SU-DHL-6 (cell line): ENCODE results near the gene PCDH18.

ENCODE experiments used
- H2AFZ ChIP-seq: fragments of 200-600 bp; sonication (generic); 2 replicates; pipeline ENCODE4 v1.6.1; 2014; ENCODE audit warnings: low read depth, mild to moderate bottlenecking, moderate library complexity, mixed read lengths, antibody characterized with exemption, low read length; ENCODE audit not compliant: severe bottlenecking
- H3F3A ChIP-seq: fragments of 200-600 bp; shearing (Covaris generic); 2 replicates; pipeline ENCODE4 v1.6.0; 2016; ENCODE audit warnings: antibody characterized with exemption, mild to moderate bottlenecking; ENCODE audit not compliant: insufficient read depth
- H3K27ac ChIP-seq: fragments of 200-600 bp; sonication (generic); 2 replicates; pipeline ENCODE4 v1.5.1; 2016; ENCODE audit warnings: low read depth, mild to moderate bottlenecking, low read length, moderate library complexity, mixed read lengths
- H3K27me3 ChIP-seq: fragments of 200-600 bp; sonication (generic), shearing (Covaris generic); 2 replicates; pipeline ENCODE4 v1.6.0; 2014; ENCODE audit warnings: mild to moderate bottlenecking, low read length
- H3K36me3 ChIP-seq: fragments of 200-600 bp; sonication (generic); 2 replicates; pipeline ENCODE4 v1.6.1; 2014; ENCODE audit warnings: mild to moderate bottlenecking, low read length, mixed read lengths
- H3K4me2 ChIP-seq: fragments of 300-600, 200-600 bp; shearing (Covaris generic), sonication (generic); 2 replicates; pipeline ENCODE4 v1.6.0; 2014; ENCODE audit warnings: low read length, low read depth, mild to moderate bottlenecking; ENCODE audit not compliant: poor library complexity, severe bottlenecking
- H3K4me3 ChIP-seq: fragments of 200-600 bp; sonication (generic); 2 replicates; pipeline ENCODE4 v1.5.1; 2014; ENCODE audit warnings: antibody characterized with exemption, low read length, mild to moderate bottlenecking, mixed read lengths; ENCODE audit not compliant: insufficient read depth, poor library complexity, severe bottlenecking
- H3K79me2 ChIP-seq: fragments of 200-600 bp; sonication (generic); 2 replicates; pipeline ENCODE4 v1.6.1; 2014; ENCODE audit warnings: mild to moderate bottlenecking, low read length, moderate library complexity; ENCODE audit not compliant: insufficient read depth
- H3K9ac ChIP-seq: fragments of 200-600 bp; sonication (generic); 2 replicates; pipeline ENCODE4 v1.7.0; 2014; ENCODE audit warnings: mild to moderate bottlenecking, low read length
- H3K9me2 ChIP-seq: fragments of 200-600 bp; sonication (generic); replicated peaks from 2 replicates; pipeline ENCODE4 v1.6.1; 2014; ENCODE audit warnings: low read length; ENCODE audit not compliant: insufficient read depth
- H3K9me3 ChIP-seq: fragments of 200-600 bp; sonication (generic); 2 replicates; pipeline ENCODE4 v1.6.1; 2014; ENCODE audit warnings: low read length, mixed read lengths; ENCODE audit not compliant: insufficient read depth
- H4K20me1 ChIP-seq: fragments of 200-600 bp; sonication (generic); 2 replicates; pipeline ENCODE4 v1.6.1; 2014; ENCODE audit warnings: low read depth, mild to moderate bottlenecking, antibody characterized with exemption, low read length, moderate library complexity, mixed read lengths
- CTCF ChIP-seq: fragments of 200-600 bp; sonication (generic); IDR thresholded peaks from one replicate; pipeline ENCODE4 v1.5.1; 2017; ENCODE audit warnings: antibody characterized with exemption, mild to moderate bottlenecking, low read length, moderate library complexity; ENCODE audit not compliant: insufficient read depth, poor library complexity, severe bottlenecking
- EZH2phosphoT487 ChIP-seq: fragments of 200-600 bp; sonication (generic), shearing (Covaris generic); conservative IDR thresholded peaks from 2 replicates; pipeline ENCODE4 v1.6.1; 2018; ENCODE audit warnings: mild to moderate bottlenecking, antibody characterized with exemption, low read length, moderate library complexity, mixed read lengths

Gene PCDH18

DNA sequence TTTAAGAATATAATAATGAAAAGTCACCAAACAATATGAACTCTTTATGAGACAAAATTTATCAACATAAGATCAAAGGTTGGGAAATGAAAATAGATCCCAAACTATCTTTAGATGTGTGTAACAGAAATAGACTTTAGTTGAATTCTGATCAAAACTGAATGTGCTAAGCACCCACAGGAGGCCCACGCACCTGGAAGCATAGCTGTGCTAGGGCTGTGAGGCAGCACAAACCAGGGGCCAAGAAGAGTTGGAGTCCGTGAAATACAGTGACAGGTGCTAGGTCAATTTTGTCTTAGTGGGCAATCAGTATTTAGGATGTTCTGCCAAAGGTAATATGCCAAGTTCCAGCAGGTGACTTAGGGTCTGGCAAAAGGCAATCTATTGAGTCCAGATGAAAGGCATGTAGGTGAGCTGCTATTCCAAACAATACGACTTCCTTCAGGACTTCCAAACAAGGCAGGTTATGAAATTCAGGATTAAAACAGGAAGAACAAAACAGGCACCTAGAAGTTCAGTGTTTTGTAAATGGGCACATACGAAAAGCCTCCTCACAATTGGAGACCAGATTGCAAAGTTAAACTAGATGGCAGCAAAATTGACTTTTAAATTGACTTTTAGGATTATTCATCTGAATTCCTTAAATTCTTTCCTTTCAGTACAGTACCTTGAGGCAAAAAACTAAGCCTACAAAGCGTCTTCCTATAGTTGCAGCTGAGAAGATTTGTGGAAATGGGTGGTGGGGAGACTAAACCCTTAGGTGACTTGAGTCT lies 4.7 kb upstream of the PCDH18 start:
- H3K4me3 ChIP-seq: no peak overlapping the region
- no peak overlapping the region for H2AFZ ChIP-seq
- H3K9me3 ChIP-seq: no peaks in the 10 kb centered on the region
- TF ChIP-seq CTCF (no peak), EZH2phosphoT487 (no peak)
- no peaks in the 10 kb centered on the region for H4K20me1 ChIP-seq
- no peak overlapping the region for H3K9ac ChIP-seq
- no peaks in the 10 kb centered on the region for H3F3A ChIP-seq
- H3K27me3 ChIP-seq: no peaks in the 10 kb centered on the region
- no peaks in the 10 kb centered on the region for H3K9me2 ChIP-seq
- no peaks in the 10 kb centered on the region for H3K36me3 ChIP-seq
- H3K79me2 ChIP-seq: no peaks in the 10 kb centered on the region
- no peak overlapping the region for H3K4me2 ChIP-seq
- no peak overlapping the region for H3K27ac ChIP-seq

DNA sequence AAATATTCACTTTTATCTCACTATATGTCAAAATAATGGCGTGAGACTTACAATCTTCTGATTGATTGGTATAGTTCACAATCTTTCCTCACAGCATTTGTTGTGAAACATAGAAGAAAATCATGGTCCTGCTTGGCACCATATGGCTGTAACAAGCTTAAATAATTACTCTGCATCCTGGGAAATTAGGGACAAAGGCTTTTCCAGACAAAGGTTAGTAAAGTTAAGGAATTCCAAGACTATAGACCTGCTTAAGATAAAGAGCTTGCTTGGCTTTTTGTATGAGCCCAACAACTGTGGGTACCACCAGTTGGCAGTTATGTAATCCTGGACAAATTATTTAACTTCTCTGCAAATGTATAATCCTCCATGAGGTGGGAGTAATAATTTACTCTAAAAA lies 3.4 kb upstream of the PCDH18 start:
- Histone ChIP-seq H3K9ac (no peak overlapping the region), H3K27me3 (no peaks in the 10 kb centered on the region), H3K9me3 (no peaks in the 10 kb centered on the region), H3K27ac (no peak overlapping the region), H3K4me3 (no peak overlapping the region), H4K20me1 (no peaks in the 10 kb centered on the region), H3F3A (no peaks in the 10 kb centered on the region), H3K36me3 (no peaks in the 10 kb centered on the region), H2AFZ (no peak overlapping the region), H3K4me2 (no peak overlapping the region), H3K9me2 (no peaks in the 10 kb centered on the region), H3K79me2 (no peaks in the 10 kb centered on the region)
- TF ChIP-seq CTCF: no peak
- TF ChIP-seq EZH2phosphoT487: no peak

- no peaks in the 10 kb centered on the region for H3K27me3 ChIP-seq
- no peaks in the 10 kb centered on the region for H3K9me2 ChIP-seq
- H4K20me1 ChIP-seq: no peaks in the 10 kb centered on the region
- no peak overlapping the region for H3K9ac ChIP-seq
- H3K27ac ChIP-seq: no peak overlapping the region
- no peaks in the 10 kb centered on the region for H3F3A ChIP-seq
- no peaks in the 10 kb centered on the region for H3K36me3 ChIP-seq
- no peak overlapping the region for H3K4me2 ChIP-seq
- no peak for TF ChIP-seq CTCF
- TF ChIP-seq EZH2phosphoT487: no peak
- no peaks in the 10 kb centered on the region for H3K9me3 ChIP-seq
- no peak overlapping the region for H3K4me3 ChIP-seq
- H3K79me2 ChIP-seq: no peaks in the 10 kb centered on the region
- no peak overlapping the region for H2AFZ ChIP-seq
Observed at GRCh38 chr4:137534516-137534915, 2.2 kb upstream of the PCDH18 start.
